GM19025 (cell line): ENCODE measurements around the gene MCC.

ENCODE experiments used
- ATAC-seq: cut with Tn5 transposase; IDR thresholded peaks from one replicate; pipeline ENCODE4 v1.9.1; 2021; ENCODE audit warnings: mild to moderate bottlenecking, low read depth, moderate library complexity; ENCODE audit not compliant: unreplicated experiment

Gene MCC

GRCh38 chr5:113233606-113234005 is 254.6 kb downstream of the MCC start:
- ATAC-seq = no peak

- no peak for ATAC-seq
These were observed 255.6 kb downstream of the MCC start for GRCh38 chr5:113232667-113233066.

GRCh38 chr5:113232221-113232620 is 256.0 kb downstream of the MCC start:
- ATAC-seq = no peak

GRCh38 chr5:113231653-113232000 is 256.6 kb downstream of the MCC start:
- ATAC-seq = no peak

GRCh38 chr5:113230711-113231652 is 257.3 kb downstream of the MCC start:
- no peak for ATAC-seq

GRCh38 chr5:113227798-113228197 is 260.5 kb downstream of the MCC start:
- ATAC-seq = no peak

- no peak for ATAC-seq
These were observed 262.0 kb downstream of the MCC start for GRCh38 chr5:113226116-113226736.

GRCh38 chr5:113225259-113225658 is 263.0 kb downstream of the MCC start:
- ATAC-seq = no peak

- ATAC-seq = no peak
These were observed 263.6 kb downstream of the MCC start for GRCh38 chr5:113224605-113225065.

GRCh38 chr5:113223831-113224604 is 264.2 kb downstream of the MCC start:
- ATAC-seq = no peak

GRCh38 chr5:113223315-113223714 is 264.9 kb downstream of the MCC start:
- no peak for ATAC-seq

- no peak for ATAC-seq
These were observed 266.7 kb downstream of the MCC start for GRCh38 chr5:113221294-113222176.

- ATAC-seq = no peak
These were observed 268.6 kb downstream of the MCC start for GRCh38 chr5:113219695-113220094.

- ATAC-seq = no peak
These were observed 269.2 kb downstream of the MCC start for GRCh38 chr5:113218906-113219517.

GRCh38 chr5:113218200-113218599 is 270.1 kb downstream of the MCC start:
- ATAC-seq = no peak

GRCh38 chr5:113217619-113218184 is 270.6 kb downstream of the MCC start:
- no peak for ATAC-seq

- no peak for ATAC-seq
These were observed 271.7 kb downstream of the MCC start for GRCh38 chr5:113216545-113216944.

GRCh38 chr5:113215401-113216060 is 272.7 kb downstream of the MCC start:
- ATAC-seq = no peak
